Stimulated activated CD4-positive, alpha-beta T cell treated with anti-CD3 and anti-CD28 coated beads, Interleukin-1b, Interleukin-23, amount 100 ng/mL, for 48 hours (primary cell): ENCODE results near the gene PRKG1.
"Not testable (repeated sequence)": the region's sequence is repeated elsewhere in the genome, so short reads cannot be mapped to it uniquely, and the experiment has no call there.

Source experiments
- DNase-seq: peaks from one replicate; pipeline ENCODE4 v3.0.0-alpha.2; 2020

Gene PRKG1

GRCh38 chr10:51281387-51281786 is 207.1 kb downstream of the PRKG1 start:
- DNase-seq: not testable (repeated sequence)

GRCh38 chr10:51285601-51286000 is 211.3 kb downstream of the PRKG1 start:
- no peak for DNase-seq

- no peak for DNase-seq
These were observed 214.2 kb downstream of the PRKG1 start for GRCh38 chr10:51288511-51288910.

GRCh38 chr10:51289519-51289918 is 215.2 kb downstream of the PRKG1 start:
- DNase-seq: no peak

- DNase-seq: no peak
These were observed 217.7 kb downstream of the PRKG1 start for GRCh38 chr10:51291961-51292360.

- DNase-seq: no peak
These were observed 223.2 kb downstream of the PRKG1 start for GRCh38 chr10:51297438-51297837.

GRCh38 chr10:51300617-51301304 is 226.5 kb downstream of the PRKG1 start:
- DNase-seq: no peak

GRCh38 chr10:51301644-51302043 is 227.4 kb downstream of the PRKG1 start:
- DNase-seq: no peak

- no peak for DNase-seq
These were observed 228.0 kb downstream of the PRKG1 start for GRCh38 chr10:51302316-51302715.

GRCh38 chr10:51308116-51308515 is 233.8 kb downstream of the PRKG1 start:
- DNase-seq: no peak

- DNase-seq: no peak
These were observed 236.9 kb downstream of the PRKG1 start for GRCh38 chr10:51311228-51311627.

GRCh38 chr10:51312817-51313216 is 238.5 kb downstream of the PRKG1 start:
- DNase-seq: no peak

GRCh38 chr10:51313251-51313650 is 239.0 kb downstream of the PRKG1 start:
- no peak for DNase-seq

GRCh38 chr10:51313773-51314478 is 239.6 kb downstream of the PRKG1 start:
- no peak for DNase-seq

- no peak for DNase-seq
These were observed 240.2 kb downstream of the PRKG1 start for GRCh38 chr10:51314481-51314880.

GRCh38 chr10:51318399-51319172 is 244.3 kb downstream of the PRKG1 start:
- no peak for DNase-seq

- DNase-seq: no peak
These were observed 244.8 kb downstream of the PRKG1 start for GRCh38 chr10:51319173-51319435.

GRCh38 chr10:51321300-51321699 is 247.0 kb downstream of the PRKG1 start:
- DNase-seq: no peak

- DNase-seq: no peak
These were observed 247.7 kb downstream of the PRKG1 start for GRCh38 chr10:51321980-51322379.

GRCh38 chr10:51325649-51326048 is 251.4 kb downstream of the PRKG1 start:
- no peak for DNase-seq

- DNase-seq: no peak
These were observed 251.9 kb downstream of the PRKG1 start for GRCh38 chr10:51326174-51326573.

GRCh38 chr10:51327432-51327831 is 253.1 kb downstream of the PRKG1 start:
- no peak for DNase-seq

GRCh38 chr10:51340366-51340765 is 266.1 kb downstream of the PRKG1 start:
- DNase-seq: no peak
